NCI-H524 (cell line): ENCODE data around the gene MANF.
"Not testable (repeated sequence)": the region's sequence is repeated elsewhere in the genome, so short reads cannot be mapped to it uniquely, and the experiment has no call there.

Source experiments
- DNase-seq, 2 experiments: peaks; one replicate each; lab custom pipeline; 2025; lab: John Stamatoyannopoulos, UW

MANF gene

GRCh38 chr3:51373658-51374421 is 11.3 kb upstream of the MANF start:
- DNase-seq: no peak

- DNase-seq: no peak
Observed at GRCh38 chr3:51374456-51374855, 10.6 kb upstream of the MANF start.

GRCh38 chr3:51375136-51375535 is 10.0 kb upstream of the MANF start:
- DNase-seq: no peak

- no peak for DNase-seq
Observed at GRCh38 chr3:51375571-51375970, 9.5 kb upstream of the MANF start.

- no peak for DNase-seq
Observed at GRCh38 chr3:51378065-51378464, 7.0 kb upstream of the MANF start.

- no peak for DNase-seq
Observed at GRCh38 chr3:51378726-51379125, 6.4 kb upstream of the MANF start.

GRCh38 chr3:51379301-51379700 is 5.8 kb upstream of the MANF start:
- DNase-seq: peak; percentile 67 to 89

- DNase-seq: peak; percentile 12 to 55
Observed at GRCh38 chr3:51379746-51380455, 5.2 kb upstream of the MANF start.

GRCh38 chr3:51380601-51381332 is 4.3 kb upstream of the MANF start:
- no peak for DNase-seq

GRCh38 chr3:51381333-51381705 is 3.8 kb upstream of the MANF start:
- DNase-seq: no peak

GRCh38 chr3:51382076-51382745 is 2.9 kb upstream of the MANF start:
- DNase-seq: no peak

GRCh38 chr3:51382947-51383578 is 2.0 kb upstream of the MANF start:
- DNase-seq: peak in 1 of 2 experiments; percentile 59

GRCh38 chr3:51384055-51384725 is 901 bp upstream of the MANF start:
- no peak for DNase-seq

- DNase-seq: peak in 1 of 2 experiments; percentile 21
Observed at GRCh38 chr3:51385621-51386091, 565 bp downstream of the MANF start.

GRCh38 chr3:51386159-51386851 is 1.2 kb downstream of the MANF start:
- no peak for DNase-seq

GRCh38 chr3:51386852-51387229 is 1.8 kb downstream of the MANF start:
- no peak for DNase-seq

GRCh38 chr3:51387281-51387680 is 2.2 kb downstream of the MANF start:
- not testable (repeated sequence) for DNase-seq

- no peak for DNase-seq
Observed at GRCh38 chr3:51388286-51389029, 3.4 kb downstream of the MANF start.

- peak in 1 of 2 experiments; percentile 39 for DNase-seq
Observed at GRCh38 chr3:51389423-51390183, 4.5 kb downstream of the MANF start.
